AG10803 (cell line): ENCODE measurements around the gene S100A12.

Experiments used
- DNase-seq: peaks from one replicate; pipeline ENCODE4 v3.0.0; 2010; ENCODE audit warnings: low read depth
- H3K4me3 ChIP-seq: 2 replicates; pipeline ENCODE4 v1.5.1; 2011; ENCODE audit warnings: mild to moderate bottlenecking, low read length, control low read depth
- CTCF ChIP-seq: conservative IDR thresholded peaks from 2 replicates; pipeline ENCODE4 v1.5.1; 2011; ENCODE audit warnings: mild to moderate bottlenecking, low read length, control low read depth, inconsistent platforms

The S100A12 gene

GRCh38 chr1:153393926-153394325, 18.5 kb upstream of the S100A12 start:
- no peak for TF ChIP-seq CTCF
- no peak for DNase-seq
- no peak overlapping the region for H3K4me3 ChIP-seq

- TF ChIP-seq CTCF = no peak
- no peak for DNase-seq
- no peak overlapping the region for H3K4me3 ChIP-seq
These were observed 17.4 kb upstream of the S100A12 start for GRCh38 chr1:153392822-153393221.

- TF ChIP-seq CTCF = no peak
- no peak for DNase-seq
- H3K4me3 ChIP-seq = no peak overlapping the region
These were observed 16.8 kb upstream of the S100A12 start for GRCh38 chr1:153392258-153392657.

GRCh38 chr1:153390938-153391710, 15.7 kb upstream of the S100A12 start, which contains the start of gene S100A8:
Gene S100A8 (minus strand): TSS chr1:153391073. CDS start chr1:153390535, 538 bp downstream.
- TF ChIP-seq CTCF = no peak
- H3K4me3 ChIP-seq = no peak within 1 kb of the TSS
- no peak for DNase-seq

GRCh38 chr1:153389973-153390879, 14.8 kb upstream of the S100A12 start:
- no peak overlapping the region for H3K4me3 ChIP-seq
- no peak for TF ChIP-seq CTCF
- DNase-seq = no peak

GRCh38 chr1:153389401-153389800, 14.0 kb upstream of the S100A12 start:
- no peak overlapping the region for H3K4me3 ChIP-seq
- DNase-seq = no peak
- TF ChIP-seq CTCF = no peak
